ENCODE data around the gene TEKT4.

- TF ChIP-seq MAX (IDR thresholded peaks at IDR 0.05; ENCODE audit: insufficient read depth, insufficient read length), result no peak
- TF ChIP-seq CTCF (IDR thresholded peaks at IDR 0.05; ENCODE audit: extremely low read depth in 1 of 2, insufficient read depth in 1 of 2, low read depth in 1 of 2, low read length in 2 of 2), result no peak
- no peak for TF ChIP-seq EZH2 (IDR thresholded peaks at IDR 0.05; ENCODE audit: borderline replicate concordance, low read depth, low read length, severe bottlenecking)
- TF ChIP-seq FOS (IDR thresholded peaks at IDR 0.05; ENCODE audit: borderline replicate concordance, insufficient read depth, low read length), result no peak
- TF ChIP-seq POLR2AphosphoS5 (IDR thresholded peaks at IDR 0.05; ENCODE audit: insufficient read depth, low read depth, low read length), result no peak
- TF ChIP-seq POLR2A (IDR thresholded peaks at IDR 0.05; ENCODE audit: low read depth, low read length), result no peak
- TF ChIP-seq JUN (IDR thresholded peaks at IDR 0.05; ENCODE audit: borderline replicate concordance, insufficient read depth, insufficient read length, low read depth), result no peak
- no peak for TF ChIP-seq MYC (IDR thresholded peaks at IDR 0.05; ENCODE audit: low read depth, low read length)
- no peak for TF ChIP-seq GATA2 (IDR thresholded peaks at IDR 0.05; ENCODE audit: insufficient read depth, insufficient read length, low read depth, low read length)
These were observed 5.3 kb downstream of the TEKT4 start for GRCh38 chr2:94876523-94876863.

All from endothelial cell of umbilical vein (primary cell).